Esophagus squamous epithelium (tissue), 4 donors: ENCODE results near the gene KRCC1.
"Not testable (repeated sequence)": the region's sequence is repeated elsewhere in the genome, so short reads cannot be mapped to it uniquely, and the experiment has no call there.

Source experiments
- CTCF ChIP-seq, 6 experiments: fragments of 450-650 bp in 4 of 6; fragments of 200-600 bp in 2 of 6; sonication (generic) in 2 of 6; IDR thresholded peaks; one replicate each; pipeline ENCODE4 v1.5.1; 2016 to 2019; ENCODE audit warnings: antibody characterized with exemption in 6 of 6, mild to moderate bottlenecking in 4 of 6, moderate library complexity in 4 of 6
- POLR2A ChIP-seq, 4 donors: fragments of 450-650 bp; IDR thresholded peaks; one replicate each; pipeline ENCODE4 v1.6.1; 2017; ENCODE audit warnings: antibody characterized with exemption in 4 of 4, mild to moderate bottlenecking in 4 of 4, moderate library complexity in 3 of 4

- not testable (repeated sequence) for TF ChIP-seq CTCF, POLR2A (IDR thresholded peaks at IDR 0.05)
These were observed 55.1 kb downstream of the KRCC1 start for GRCh38 chr2:88000474-88000873.
